ENCODE measurements around the gene PIH1D2.

Gene PIH1D2

GRCh38 chr11:112082729-112083128, 8.9 kb upstream of the PIH1D2 start:
- peaks cover 19% of the 10 kb centered on the region for H3K36me3 ChIP-seq (replicated peaks; ENCODE audit: insufficient read depth, low read length)
- H3K4me1 ChIP-seq (ENCODE audit: low read length) = peaks cover 3% of the 10 kb centered on the region; the same call in 1 of the 2 replicates
- H2AFZ ChIP-seq (ENCODE audit: low read length) = no peak overlapping the region
- H3F3A ChIP-seq (ENCODE audit: insufficient read depth, low read length) = peaks cover 39% of the 10 kb centered on the region
- H3K4me2 ChIP-seq (ENCODE audit: low read depth, low read length) = no peak overlapping the region
- no peaks in the 10 kb centered on the region for H3K9me2 ChIP-seq (replicated peaks; ENCODE audit: insufficient read depth, low read length)
- no peak overlapping the region for H3K4me3 ChIP-seq (ENCODE audit: low read length)
- H3K27me3 ChIP-seq (replicated peaks; ENCODE audit: insufficient read depth, low read length) = no peaks in the 10 kb centered on the region
- TF ChIP-seq EZH2 (optimal IDR thresholded peaks at IDR 0.05; ENCODE audit: low read depth, low read length) (no peak), CTCF (IDR thresholded peaks at IDR 0.05; ENCODE audit: low read length) (no peak), EZH2phosphoT487 (IDR thresholded peaks at IDR 0.05; ENCODE audit: low read length) (no peak)
- no peaks in the 10 kb centered on the region for H3K9me3 ChIP-seq (replicated peaks; ENCODE audit: insufficient read depth, low read length)
- H4K20me1 ChIP-seq (ENCODE audit: insufficient read depth, low read length) = no peaks in the 10 kb centered on the region
- no peak for DNase-seq
- no peak overlapping the region for H3K9ac ChIP-seq (ENCODE audit: low read length)
- peaks cover 50% of the 10 kb centered on the region for H3K79me2 ChIP-seq (ENCODE audit: low read length)
- no peak overlapping the region for H3K27ac ChIP-seq (ENCODE audit: low read length)

GRCh38 chr11:112062923-112063322, 10.9 kb downstream of the PIH1D2 start:
- no peaks in the 10 kb centered on the region for H3K9me3 ChIP-seq (replicated peaks; ENCODE audit: insufficient read depth, low read length)
- H3F3A ChIP-seq (ENCODE audit: insufficient read depth, low read length) = no peaks in the 10 kb centered on the region
- H3K4me1 ChIP-seq (ENCODE audit: low read length) = no peaks in the 10 kb centered on the region
- no peaks in the 10 kb centered on the region for H3K79me2 ChIP-seq (ENCODE audit: low read length)
- H3K9me2 ChIP-seq (replicated peaks; ENCODE audit: insufficient read depth, low read length) = no peaks in the 10 kb centered on the region
- H3K27ac ChIP-seq (ENCODE audit: low read length) = no peak overlapping the region
- H3K36me3 ChIP-seq (replicated peaks; ENCODE audit: insufficient read depth, low read length) = 0 out of 2 replicates have a peak, but pooled peaks cover 6% of the 10 kb centered on the region
- no peak for DNase-seq
- no peak overlapping the region for H3K9ac ChIP-seq (ENCODE audit: low read length)
- no peak overlapping the region for H2AFZ ChIP-seq (ENCODE audit: low read length)
- TF ChIP-seq EZH2 (optimal IDR thresholded peaks at IDR 0.05; ENCODE audit: low read depth, low read length) = no peak
- no peak for TF ChIP-seq EZH2phosphoT487 (IDR thresholded peaks at IDR 0.05; ENCODE audit: low read length)
- TF ChIP-seq CTCF (IDR thresholded peaks at IDR 0.05; ENCODE audit: low read length) = no peak
- no peaks in the 10 kb centered on the region for H3K27me3 ChIP-seq (replicated peaks; ENCODE audit: insufficient read depth, low read length)
- no peak overlapping the region for H3K4me2 ChIP-seq (ENCODE audit: low read depth, low read length)
- no peak overlapping the region for H3K4me3 ChIP-seq (ENCODE audit: low read length)
- no peaks in the 10 kb centered on the region; the same call in 1 of the 2 replicates for H4K20me1 ChIP-seq (ENCODE audit: insufficient read depth, low read length)

GRCh38 chr11:112058103-112058502, 15.7 kb downstream of the PIH1D2 start:
- no peak overlapping the region for H3K4me3 ChIP-seq (ENCODE audit: low read length)
- no peak overlapping the region for H3K9ac ChIP-seq (ENCODE audit: low read length)
- no peak for DNase-seq
- TF ChIP-seq EZH2phosphoT487 (IDR thresholded peaks at IDR 0.05; ENCODE audit: low read length) = no peak
- TF ChIP-seq CTCF (IDR thresholded peaks at IDR 0.05; ENCODE audit: low read length) = no peak
- TF ChIP-seq EZH2 (optimal IDR thresholded peaks at IDR 0.05; ENCODE audit: low read depth, low read length) = no peak
- H3K9me2 ChIP-seq (replicated peaks; ENCODE audit: insufficient read depth, low read length) = no peaks in the 10 kb centered on the region
- H3K4me2 ChIP-seq (ENCODE audit: low read depth, low read length) = no peak overlapping the region
- no peaks in the 10 kb centered on the region for H3K79me2 ChIP-seq (ENCODE audit: low read length)
- no peaks in the 10 kb centered on the region for H3K4me1 ChIP-seq (ENCODE audit: low read length)
- H3K36me3 ChIP-seq (replicated peaks; ENCODE audit: insufficient read depth, low read length) = no peaks in the 10 kb centered on the region; the same call in 1 of the 2 replicates
- H3K27ac ChIP-seq (ENCODE audit: low read length) = no peak overlapping the region
- H3K27me3 ChIP-seq (replicated peaks; ENCODE audit: insufficient read depth, low read length) = no peaks in the 10 kb centered on the region
- H2AFZ ChIP-seq (ENCODE audit: low read length) = no peak overlapping the region
- H3K9me3 ChIP-seq (replicated peaks; ENCODE audit: insufficient read depth, low read length) = no peaks in the 10 kb centered on the region
- H3F3A ChIP-seq (ENCODE audit: insufficient read depth, low read length) = no peaks in the 10 kb centered on the region
- H4K20me1 ChIP-seq (ENCODE audit: insufficient read depth, low read length) = no peaks in the 10 kb centered on the region
